Stimulated activated CD4-positive, alpha-beta T cell treated with anti-CD3 and anti-CD28 coated beads, Interleukin-12 subunit alpha, Interleukin-12 subunit beta, amount 100 ng/mL, for 4 hours (primary cell): ENCODE measurements around the gene CFB.
"Not testable (repeated sequence)": the region's sequence is repeated elsewhere in the genome, so short reads cannot be mapped to it uniquely, and the experiment has no call there.

Source experiments
- DNase-seq: peaks from one replicate; pipeline ENCODE4 v3.0.0-alpha.2; 2020

CFB gene

GRCh38 chr6:31915351-31915750, 30.5 kb upstream of the CFB start:
- DNase-seq = no peak

DNA sequence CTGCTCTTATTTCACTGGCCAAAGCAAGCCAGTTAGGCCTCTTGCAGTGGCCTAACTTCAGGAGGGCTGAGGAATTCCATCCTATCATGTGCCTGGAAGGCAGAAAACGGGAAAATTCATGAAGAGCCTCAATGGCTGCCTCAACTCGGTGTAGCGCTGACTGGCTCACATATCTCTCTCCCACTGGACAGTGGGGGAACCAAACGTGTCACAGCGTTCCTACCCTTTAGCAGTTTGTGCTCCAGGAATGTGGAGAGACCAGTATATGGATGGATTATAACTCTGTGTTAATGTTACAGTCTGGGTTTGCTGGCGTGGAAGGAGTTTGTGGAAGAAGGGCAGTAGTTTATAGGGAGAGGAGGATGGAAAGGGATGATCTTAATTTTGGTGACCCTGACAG, 30.1 kb upstream of the CFB start:
- no peak for DNase-seq

GRCh38 chr6:31918069-31918720, 27.7 kb upstream of the CFB start:
- no peak for DNase-seq

DNA sequence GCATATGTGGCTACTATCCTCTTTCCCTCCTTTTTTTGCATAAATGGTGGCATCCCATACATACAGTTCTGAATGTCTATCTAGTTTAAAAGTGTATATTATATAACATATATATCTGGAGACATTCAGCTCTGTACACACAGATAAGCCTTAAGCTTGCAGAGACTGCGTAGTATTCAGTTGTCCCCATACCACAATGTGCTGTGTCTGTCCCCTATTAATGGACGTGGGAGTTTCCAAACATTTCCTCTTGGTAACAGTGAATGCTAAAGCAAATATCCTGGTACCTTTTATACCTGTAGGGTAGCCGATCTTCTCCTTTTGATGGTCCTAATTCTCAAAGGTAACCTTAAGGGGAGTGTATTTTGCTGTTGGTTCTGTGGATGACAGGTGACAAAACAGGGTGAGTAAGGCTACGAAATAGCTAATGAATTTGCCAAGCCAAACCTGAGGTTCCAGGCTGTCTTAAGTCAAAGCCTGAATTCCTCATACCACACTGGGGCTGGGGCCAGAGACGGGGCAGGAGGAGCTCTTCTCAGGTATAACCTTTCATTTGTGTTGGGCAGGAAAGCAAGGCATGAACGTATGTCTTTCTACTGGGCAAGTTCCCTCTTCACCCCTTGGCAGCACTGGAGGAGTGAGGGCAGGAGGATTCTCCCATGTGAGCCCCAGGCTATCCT, 26.1 kb upstream of the CFB start:
- DNase-seq = no peak

GRCh38 chr6:31920811-31921210, 25.1 kb upstream of the CFB start:
- DNase-seq = no peak

GRCh38 chr6:31922942-31923341, 23.0 kb upstream of the CFB start:
- peak; percentile 15 for DNase-seq

GRCh38 chr6:31927242-31927862, 18.5 kb upstream of the CFB start, which contains the start of gene C2:
Gene C2 (plus strand): TSS chr6:31927717. CDS start chr6:31927753, 36 bp downstream.
- DNase-seq = no peak

- DNase-seq = no peak
Observed at GRCh38 chr6:31927863-31928671, 17.8 kb upstream of the CFB start.

DNA sequence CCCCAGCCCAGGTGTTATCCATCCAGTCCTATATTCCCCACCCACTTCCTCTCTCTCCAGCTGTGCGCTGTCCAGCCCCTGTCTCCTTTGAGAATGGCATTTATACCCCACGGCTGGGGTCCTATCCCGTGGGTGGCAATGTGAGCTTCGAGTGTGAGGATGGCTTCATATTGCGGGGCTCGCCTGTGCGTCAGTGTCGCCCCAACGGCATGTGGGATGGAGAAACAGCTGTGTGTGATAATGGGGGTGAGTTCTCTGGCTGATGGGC, 17.3 kb upstream of the CFB start:
- DNase-seq = no peak

DNA sequence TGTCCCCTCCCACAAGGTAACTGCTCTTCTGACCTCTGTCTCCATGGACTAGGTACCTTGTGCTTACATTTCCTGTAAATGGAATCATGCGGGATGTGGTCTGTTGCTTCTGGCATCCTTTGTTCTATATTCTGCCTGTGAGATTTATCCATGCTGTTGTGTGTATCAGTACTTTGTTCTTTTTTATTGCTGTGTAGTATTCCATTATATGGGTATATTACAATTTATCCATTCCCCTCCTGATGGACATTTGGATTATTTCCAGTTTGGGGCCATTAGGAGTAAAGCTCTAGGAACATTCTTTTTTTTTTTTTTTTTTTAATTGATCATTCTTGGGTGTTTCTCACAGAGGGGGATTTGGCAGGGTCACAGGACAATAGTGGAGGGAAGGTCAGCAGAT, 14.9 kb upstream of the CFB start:
- DNase-seq = no peak

DNA sequence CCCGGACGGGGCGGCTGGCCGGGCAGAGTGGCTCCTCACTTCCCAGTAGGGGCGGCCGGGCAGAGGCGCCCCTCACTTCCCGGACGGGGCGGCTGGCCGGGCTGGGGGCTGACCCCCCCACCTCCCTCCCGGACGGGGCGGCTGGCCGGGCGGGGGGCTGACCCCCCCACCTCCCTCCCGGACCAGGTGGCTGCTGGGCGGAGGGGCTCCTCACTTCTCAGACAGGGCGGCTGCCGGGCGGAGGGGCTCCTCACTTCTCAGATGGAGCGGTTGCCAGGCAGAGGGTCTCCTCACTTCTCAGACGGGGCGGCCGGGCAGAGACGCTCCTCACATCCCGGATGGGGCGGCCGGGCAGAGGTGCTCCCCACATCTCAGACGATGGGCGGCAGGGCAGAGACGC, 13.8 kb upstream of the CFB start:
- not testable (repeated sequence) for DNase-seq

GRCh38 chr6:31933537-31933936, 12.4 kb upstream of the CFB start:
- no peak for DNase-seq

DNA sequence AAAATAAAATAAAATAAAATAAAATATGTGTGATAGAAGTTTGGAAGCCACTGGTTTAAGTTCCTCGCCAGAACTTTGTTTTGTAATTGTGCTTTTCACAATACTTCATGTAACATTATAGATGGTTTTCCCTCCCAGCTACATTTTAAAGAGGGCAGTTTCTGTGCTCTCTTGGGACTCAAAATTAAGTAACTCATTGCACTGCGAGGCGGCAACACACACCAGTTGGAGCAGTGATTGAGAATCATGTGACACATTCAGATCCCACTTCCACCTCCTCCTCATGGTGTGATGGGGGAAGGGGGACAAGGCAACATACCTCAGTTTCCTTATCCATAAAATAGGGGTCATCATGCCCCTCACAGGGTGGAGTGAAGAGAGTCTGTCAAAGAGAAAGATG, 10.9 kb upstream of the CFB start:
- no peak for DNase-seq

- DNase-seq = no peak
Observed at GRCh38 chr6:31935823-31936222, 10.1 kb upstream of the CFB start.

- DNase-seq = no peak
Observed at GRCh38 chr6:31940256-31940664, 5.6 kb upstream of the CFB start.

GRCh38 chr6:31943742-31944141, 2.2 kb upstream of the CFB start:
- no peak for DNase-seq

DNA sequence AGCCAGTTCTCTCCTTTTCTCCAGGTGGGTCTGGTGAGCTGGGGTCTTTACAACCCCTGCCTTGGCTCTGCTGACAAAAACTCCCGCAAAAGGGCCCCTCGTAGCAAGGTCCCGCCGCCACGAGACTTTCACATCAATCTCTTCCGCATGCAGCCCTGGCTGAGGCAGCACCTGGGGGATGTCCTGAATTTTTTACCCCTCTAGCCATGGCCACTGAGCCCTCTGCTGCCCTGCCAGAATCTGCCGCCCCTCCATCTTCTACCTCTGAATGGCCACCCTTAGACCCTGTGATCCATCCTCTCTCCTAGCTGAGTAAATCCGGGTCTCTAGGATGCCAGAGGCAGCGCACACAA, 765 bp upstream of the CFB start:
- DNase-seq = no peak

GRCh38 chr6:31946370-31946885, 533 bp downstream of the CFB start:
- DNase-seq = no peak

DNA sequence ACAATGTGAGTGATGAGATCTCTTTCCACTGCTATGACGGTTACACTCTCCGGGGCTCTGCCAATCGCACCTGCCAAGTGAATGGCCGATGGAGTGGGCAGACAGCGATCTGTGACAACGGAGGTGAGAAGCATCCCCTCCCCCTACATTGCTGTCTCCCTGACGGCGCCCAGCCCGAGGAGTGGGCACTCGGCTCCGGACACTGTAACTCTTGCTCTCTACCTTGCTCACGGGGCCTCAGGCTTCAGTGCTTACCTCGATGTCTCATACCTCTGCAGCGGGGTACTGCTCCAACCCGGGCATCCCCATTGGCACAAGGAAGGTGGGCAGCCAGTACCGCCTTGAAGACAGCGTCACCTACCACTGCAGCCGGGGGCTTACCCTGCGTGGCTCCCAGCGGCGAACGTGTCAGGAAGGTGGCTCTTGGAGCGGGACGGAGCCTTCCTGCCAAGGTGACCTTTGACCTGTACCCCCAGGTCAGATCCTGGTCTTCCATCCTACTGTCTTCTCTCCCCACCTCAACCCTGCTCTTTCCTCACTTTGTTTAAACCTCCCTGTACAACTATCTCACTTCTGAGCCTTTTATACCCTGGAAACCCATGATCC, 1.3 kb downstream of the CFB start:
- DNase-seq = no peak

DNA sequence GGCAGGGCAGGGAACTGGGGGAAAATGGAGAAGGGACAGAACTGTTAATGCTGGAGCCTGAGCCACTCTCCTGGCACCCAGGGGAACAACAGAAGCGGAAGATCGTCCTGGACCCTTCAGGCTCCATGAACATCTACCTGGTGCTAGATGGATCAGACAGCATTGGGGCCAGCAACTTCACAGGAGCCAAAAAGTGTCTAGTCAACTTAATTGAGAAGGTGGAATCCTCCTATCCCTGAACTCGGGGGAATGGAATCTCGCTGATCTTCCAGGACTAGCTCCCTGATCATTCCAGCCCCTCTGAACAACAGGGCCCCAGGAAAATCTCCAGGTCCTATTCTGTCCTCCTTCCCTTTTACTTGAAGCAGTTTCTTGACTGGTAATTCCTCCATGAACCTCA, 2.0 kb downstream of the CFB start:
- DNase-seq = no peak

DNA sequence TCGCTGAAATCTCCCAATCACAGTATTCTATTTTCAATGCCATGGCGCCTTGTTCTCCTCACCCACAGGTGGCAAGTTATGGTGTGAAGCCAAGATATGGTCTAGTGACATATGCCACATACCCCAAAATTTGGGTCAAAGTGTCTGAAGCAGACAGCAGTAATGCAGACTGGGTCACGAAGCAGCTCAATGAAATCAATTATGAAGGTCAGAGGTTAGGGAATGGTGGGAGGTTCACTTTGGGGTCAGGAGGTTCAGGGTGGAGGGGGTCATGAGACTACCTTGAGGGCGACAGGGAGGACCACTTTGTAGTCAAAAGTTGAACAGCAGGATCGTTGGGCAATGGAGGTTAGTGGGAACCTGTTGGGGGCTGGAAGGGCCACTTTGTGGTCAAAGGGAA, 2.4 kb downstream of the CFB start:
- DNase-seq = no peak

GRCh38 chr6:31948753-31949413, 3.0 kb downstream of the CFB start:
- no peak for DNase-seq
